Measurements from ENCODE around the gene SLC35G6.
"Not testable (repeated sequence)": the region's sequence is repeated elsewhere in the genome, so short reads cannot be mapped to it uniquely, and the experiment has no call there.

SLC35G6 gene

DNA sequence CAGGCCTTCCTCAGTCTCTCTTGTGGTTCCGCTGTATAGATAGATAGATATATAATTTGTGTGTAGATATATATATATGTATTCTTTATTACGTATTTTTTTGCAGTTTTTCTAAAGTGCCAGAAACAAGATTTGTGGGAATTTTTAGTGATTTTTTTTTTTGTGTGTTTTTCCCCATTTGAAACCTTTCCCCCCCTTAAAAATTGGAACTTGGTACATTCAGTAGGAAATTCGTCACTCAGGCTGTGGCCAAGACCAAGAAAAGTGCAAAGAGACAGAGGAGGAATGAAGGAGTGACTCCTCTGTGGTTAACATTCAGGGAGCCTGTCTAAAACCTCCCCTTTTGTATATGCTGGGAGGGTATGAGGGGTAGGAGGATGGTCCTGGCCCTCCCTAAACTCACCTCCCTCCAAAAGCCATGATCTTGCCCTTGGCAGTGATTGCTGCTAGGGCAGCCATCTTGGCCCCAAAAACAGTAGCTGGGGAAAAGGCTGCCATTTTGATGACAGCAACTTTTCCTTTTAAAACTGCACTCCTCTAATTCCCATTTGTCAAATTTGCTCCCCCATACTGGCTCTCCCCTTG is 21.2 kb upstream of the SLC35G6 start:
- no peak for DNase-seq (ENCODE audit: extremely low spot score, insufficient read length, low read depth)
- FAIRE-seq = no peak

DNA sequence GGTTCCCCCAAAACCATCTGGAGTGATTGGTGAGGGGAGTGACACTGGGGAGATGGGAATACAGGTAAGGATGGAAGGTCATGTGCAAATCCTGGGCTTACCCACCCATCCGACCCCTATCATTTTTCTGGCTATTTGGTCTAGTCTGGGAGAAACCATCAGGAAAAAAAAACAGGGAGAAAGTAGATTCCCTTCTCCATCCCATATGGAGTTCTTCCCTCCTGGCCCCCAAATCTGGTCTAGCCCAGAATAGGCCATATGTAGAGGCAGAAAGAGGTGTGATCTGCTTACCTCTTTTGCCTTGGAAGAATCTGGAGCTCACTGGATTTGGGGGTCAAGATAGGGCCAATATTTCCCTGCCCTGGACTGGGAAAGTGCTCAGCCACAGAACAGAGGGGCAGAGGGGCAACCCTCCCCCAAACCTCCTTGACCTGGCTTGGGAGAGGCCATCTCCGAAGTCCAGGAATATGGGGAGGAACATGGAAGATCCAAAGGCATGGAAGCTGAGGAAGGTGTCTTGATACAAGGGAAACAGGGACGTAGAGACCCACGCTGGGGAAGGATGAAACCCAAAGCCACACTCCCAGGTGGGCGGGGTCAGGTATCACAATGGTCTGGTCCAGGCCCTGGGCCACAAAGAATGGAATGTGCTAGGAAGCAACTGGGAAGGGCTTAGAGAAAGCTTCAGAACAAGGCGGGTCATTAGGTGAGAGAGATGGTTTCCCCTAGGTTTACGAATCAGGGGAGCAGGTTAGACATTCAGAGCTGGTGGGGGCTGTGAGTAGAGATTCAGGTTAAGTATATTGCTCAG is 20.2 kb upstream of the SLC35G6 start:
- FAIRE-seq = no peak
- no peak for DNase-seq (ENCODE audit: extremely low spot score, insufficient read length, low read depth)

DNA sequence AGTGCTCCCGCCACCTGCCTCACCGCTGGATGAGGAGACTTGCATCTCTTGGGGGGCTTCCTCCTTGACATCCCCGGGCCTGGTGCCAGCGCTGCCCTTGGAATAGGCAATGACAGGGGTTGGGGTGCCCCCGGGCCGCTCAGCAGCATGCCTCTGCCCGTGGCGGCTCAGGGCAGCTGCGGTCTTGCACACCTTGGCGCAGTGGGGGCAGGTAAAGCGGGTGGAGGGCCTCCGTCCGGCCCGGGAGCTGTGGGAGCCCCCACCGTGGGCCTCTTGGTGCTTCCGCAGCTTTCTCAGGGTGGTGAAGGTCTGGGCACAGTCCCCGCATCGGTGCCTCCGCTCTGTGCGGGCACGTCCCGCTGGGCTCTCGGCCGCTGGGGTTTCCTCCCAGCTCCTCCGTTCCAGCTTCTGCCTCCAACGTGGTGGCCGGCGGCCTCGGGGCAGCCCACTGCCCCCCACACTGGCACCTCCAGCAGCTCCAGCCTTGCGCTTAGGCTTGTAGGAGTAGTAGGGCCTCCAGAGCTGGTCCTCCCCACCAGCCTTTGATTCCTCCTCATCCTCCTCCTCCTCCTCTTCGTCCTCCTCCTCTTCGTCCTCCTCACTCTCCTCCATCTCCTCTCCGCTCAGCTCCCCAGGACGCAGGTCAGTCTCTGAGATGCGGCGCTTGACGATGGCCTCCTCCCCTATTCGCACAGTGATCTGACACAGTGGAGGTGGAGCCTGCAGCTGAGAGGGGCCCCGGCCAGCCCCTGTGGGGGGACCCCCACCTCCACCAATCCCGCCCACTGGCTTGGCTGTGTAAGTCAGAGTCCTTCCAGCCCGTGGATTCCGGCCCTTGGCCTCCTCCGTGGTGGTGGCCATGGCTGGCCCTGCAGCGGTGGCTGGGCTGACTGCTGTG is 18.5 kb upstream of the SLC35G6 start:
- FAIRE-seq = no peak

DNA sequence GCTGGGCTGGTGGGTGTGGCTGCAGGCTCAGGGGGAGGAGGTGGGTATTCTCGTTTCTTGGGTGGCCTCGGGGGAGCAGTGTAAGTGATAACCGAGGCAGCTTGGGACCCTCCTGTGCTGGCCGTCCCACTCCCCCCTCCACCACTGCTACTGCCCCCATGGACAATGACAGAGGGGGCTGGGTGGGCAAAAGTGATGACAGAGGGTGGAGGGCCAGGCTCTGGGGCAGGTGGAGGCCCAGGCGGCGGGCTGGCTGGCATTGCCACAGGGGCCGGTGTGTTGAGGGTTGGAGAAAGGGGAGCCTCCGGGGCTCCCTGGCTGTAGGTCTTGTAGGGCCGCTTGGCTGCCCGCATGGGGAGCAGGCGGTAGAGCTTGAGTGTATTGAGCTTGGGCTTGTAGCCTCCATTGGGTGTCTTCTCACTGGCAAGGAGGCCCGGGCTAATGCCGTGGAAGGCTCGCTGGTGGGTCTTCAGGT is 17.8 kb upstream of the SLC35G6 start:
- FAIRE-seq (no peak), DNase-seq (ENCODE audit: extremely low spot score, insufficient read length, low read depth) (no peak)

More for the DNA sequence above, 18.5 kb upstream of the SLC35G6 start:
- DNase-seq (ENCODE audit: extremely low spot score, insufficient read length, low read depth) = no peak

DNA sequence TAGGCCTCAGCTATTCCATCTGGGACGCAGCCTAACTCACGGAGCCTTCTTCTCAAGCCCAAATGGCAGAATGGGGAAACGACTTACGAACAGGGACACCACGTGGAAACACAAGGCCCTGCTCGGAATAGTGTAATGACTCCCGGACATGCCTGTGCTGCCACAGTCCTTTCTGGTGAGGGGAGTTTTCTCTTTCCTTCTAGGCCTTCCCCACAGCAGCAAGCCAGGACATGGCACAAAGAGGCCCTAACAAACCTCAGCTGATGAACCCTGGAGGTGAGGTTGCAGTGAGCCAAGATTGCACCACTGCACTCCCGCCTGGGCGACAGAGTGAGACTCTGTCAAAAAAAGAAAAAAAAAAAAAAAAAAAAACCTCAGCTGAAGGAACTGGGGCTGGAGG is 17.2 kb upstream of the SLC35G6 start:
- no peak for FAIRE-seq
- no peak for DNase-seq (ENCODE audit: extremely low spot score, insufficient read length, low read depth)

DNA sequence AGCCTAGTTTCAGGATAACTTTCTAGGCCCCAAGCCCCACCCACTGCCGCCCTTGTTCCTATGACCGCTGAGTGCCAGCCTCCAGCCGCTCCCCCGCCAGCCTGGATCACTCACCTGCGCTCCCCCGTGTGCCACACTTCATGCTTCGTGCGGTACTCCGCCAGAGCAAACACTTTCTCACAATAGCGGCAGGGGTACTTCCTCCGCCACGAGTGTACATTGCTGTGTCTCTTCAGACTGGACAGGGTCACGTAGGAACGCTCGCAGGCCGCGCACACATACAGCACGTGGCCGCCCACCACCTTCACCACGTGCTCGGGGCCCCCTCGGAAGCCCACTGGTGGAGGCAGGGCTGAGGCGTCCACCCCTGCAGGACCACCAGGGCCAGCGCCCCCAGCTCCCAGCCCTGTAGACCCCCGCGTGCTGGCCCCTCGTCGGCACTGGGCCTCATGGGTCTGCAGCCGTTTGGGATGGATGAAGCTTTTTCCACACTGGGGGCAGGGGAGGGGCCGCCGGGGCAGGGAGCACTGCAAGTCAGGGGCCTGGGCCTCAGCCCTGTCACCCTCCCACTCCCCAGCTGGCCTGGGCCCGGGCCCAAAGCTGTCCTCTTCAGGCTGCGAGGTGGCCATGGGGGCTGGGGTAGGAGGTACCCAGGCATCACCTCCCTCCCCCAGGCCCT is 15.5 kb upstream of the SLC35G6 start:
- FAIRE-seq (no peak), DNase-seq (ENCODE audit: extremely low spot score, insufficient read length, low read depth) (no peak)

DNA sequence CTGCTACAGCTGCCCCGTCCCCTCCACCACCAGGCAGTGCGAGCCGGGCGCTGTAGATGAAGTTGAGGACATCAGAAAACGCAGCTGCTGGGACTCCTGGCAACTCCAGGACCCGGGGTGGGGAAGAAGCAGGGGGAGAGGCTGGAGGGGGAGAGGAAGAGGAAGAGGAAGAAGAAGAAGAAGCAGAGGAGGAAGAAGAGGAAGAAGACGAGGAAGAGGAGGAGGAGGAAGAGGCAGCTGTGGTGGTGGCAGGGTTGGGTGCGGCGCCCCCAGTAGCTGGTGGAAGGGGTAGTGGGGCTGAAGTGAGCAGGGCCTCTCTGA is 15.0 kb upstream of the SLC35G6 start:
- FAIRE-seq (no peak), DNase-seq (ENCODE audit: extremely low spot score, insufficient read length, low read depth) (no peak)

DNA sequence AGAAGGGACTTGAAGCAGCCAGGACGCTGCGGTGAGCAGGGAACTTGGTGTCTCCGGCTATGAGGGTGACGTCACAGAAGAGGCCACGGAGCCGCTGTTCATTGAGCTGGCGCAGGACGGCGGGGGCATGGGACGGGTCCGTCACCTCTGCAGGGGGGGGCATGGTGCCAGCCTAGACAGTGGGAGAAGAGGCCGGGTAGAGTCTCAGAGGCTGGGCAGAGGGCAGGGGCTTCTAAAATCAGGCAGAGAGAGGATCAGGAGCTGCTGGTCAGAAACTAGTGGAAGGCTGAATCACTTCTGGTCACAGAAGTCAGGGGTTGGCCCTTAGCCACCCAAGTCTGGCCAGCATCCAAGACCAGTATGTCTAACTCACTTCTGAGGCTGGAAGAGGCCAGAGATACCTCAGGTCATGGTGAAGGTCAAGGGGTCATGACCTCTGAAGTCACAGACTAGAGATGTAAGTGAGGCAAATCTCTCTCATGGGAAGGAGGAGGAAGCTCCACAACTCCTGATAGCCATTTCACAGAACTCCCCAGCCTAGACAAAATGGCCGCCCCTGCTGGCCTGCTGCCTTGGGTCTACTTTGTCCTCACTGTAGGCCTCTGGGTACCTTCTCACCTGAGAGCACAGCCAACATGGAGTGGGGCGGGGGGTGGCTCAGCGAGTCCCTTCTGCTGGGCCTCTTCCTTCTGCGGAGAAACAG is 14.5 kb upstream of the SLC35G6 start:
- DNase-seq (ENCODE audit: extremely low spot score, insufficient read length, low read depth) = no peak
- FAIRE-seq = no peak

DNA sequence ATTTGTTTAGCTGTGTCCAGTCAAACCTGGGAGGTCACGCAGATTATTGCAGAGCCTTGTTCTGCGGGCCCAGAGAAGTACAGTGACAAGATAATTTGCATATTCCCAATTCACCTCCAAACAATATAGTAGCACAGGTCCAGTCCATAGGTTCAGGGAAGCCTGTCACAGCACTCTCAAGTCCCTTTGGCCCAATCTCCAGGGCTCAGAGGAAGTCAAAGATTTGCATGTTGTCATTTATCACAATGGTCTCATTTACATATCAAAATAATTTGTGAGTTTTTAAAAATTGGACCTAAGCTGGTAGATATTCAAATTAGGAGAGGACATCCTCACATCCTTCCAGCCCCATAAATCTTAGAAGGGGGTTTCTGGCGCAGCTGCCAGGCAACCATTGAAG is 13.7 kb upstream of the SLC35G6 start:
- no peak for DNase-seq (ENCODE audit: extremely low spot score, insufficient read length, low read depth)
- no peak for FAIRE-seq

DNA sequence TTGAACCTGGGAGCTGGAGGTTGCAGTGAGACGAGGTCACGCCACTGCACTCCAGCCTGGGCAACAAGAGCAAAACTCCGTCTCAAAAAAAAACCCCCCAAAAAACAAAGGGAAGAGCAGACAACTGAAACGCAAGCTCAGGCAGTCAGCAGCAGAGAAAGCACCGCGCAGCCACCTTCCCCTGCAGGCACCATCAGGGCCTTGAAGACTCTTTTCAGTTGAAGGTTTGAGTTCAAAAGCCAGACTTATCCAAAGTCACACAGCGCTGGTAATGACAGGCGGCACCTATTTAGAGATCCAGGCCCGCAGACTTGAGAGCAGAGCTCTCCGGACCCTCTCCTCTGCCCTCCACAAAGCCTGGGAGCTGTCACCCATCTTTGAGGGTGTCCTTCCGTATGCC is 13.0 kb upstream of the SLC35G6 start:
- no peak for DNase-seq (ENCODE audit: extremely low spot score, insufficient read length, low read depth)
- no peak for FAIRE-seq

DNA sequence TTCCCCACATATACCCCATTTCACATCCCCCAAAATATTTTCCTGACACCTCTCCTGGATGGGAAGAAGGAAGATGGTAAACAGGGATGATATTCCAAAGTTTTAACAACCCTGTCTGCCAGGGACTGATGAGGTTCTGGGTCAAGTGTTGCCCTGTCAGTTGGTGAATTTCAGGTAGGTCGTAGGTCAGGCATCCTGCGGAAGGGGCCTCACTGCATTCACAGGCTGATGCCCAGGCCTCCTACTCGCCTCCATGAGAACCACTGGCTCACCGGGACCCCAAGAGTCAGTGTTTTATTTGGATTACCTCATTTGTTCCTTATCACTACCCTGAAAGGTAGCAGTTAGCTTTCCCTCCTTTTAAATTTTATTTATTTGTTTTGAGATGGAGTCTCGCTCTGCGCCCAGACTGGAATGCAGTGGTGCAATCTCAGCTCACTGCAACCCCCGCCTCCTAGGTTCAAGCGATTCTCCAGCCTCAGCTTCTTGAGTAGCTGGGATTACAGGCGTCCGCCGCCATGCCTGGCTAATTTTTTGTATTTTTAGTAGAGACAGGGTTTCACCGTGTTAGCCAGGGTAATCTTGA is 12.3 kb upstream of the SLC35G6 start:
- no peak for FAIRE-seq
- DNase-seq (ENCODE audit: extremely low spot score, insufficient read length, low read depth) = no peak

DNA sequence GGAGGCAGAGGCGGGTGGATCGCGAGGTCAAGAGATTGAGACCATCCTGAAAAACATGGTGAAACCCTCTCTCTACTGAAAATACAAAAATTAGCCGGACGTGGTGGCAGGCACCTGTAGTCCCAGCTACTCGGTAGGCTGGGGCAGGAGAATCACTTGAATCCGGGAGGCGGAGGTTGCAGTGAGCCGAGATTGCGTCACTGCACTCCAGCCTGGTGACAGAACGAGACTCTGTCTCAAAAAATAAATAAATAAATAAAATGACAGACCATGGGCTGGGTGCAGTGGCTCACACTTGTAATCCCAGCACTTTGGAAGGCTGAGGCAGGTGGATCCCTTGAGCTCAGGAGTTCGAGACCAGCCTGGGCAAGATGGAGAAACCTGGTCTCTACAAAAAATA is 11.4 kb upstream of the SLC35G6 start:
- not testable (repeated sequence) for DNase-seq (ENCODE audit: extremely low spot score, insufficient read length, low read depth)

DNA sequence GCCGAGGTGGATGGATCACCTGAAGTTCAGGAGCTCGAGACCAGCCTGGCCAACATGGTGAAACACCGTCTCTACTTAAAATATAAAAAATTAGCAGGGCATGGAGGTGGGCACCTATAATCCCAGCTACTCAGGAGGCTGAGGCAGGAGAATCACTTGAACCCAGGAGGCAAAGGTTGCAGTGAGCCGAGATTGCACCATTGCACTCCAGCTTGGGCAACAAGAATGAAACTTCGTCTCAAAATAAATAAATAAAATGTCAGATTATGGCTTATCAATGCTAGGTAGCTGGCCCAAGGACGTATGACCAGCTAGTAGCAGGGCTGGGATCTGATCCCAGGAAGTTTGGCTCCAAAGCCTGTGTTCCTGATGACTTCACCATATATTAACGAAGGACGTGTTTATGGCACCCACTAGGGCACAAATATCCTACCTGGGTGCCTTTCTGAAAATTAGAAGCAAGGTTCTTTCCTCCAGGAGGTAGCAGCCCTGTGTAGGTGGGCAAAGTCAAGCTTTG is 10.7 kb upstream of the SLC35G6 start:
- DNase-seq (ENCODE audit: extremely low spot score, insufficient read length, low read depth); FAIRE-seq: not testable (repeated sequence)

More for the DNA sequence above, 11.4 kb upstream of the SLC35G6 start:
- FAIRE-seq = not testable (repeated sequence)

DNA sequence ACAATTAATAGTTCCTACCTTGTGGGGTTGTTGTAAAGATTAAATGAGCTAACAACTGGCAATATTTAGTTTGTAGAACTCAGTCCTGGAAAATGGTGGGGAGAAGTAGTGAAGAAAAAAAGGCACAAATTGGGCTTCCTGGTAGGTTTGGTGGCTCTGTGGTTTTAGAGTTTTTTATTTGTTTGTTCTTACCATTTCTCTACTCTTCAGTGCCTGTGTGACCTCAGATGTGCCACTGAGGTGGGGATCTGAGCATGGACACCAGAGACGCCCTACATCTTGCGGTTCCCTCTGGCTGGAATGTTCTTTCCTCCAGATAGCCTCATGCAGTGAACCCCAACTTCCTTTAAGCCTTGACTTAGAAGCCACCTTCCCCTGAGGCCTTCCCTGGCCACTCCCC is 9.5 kb upstream of the SLC35G6 start:
- DNase-seq (ENCODE audit: extremely low spot score, insufficient read length, low read depth) (no peak), FAIRE-seq (no peak)

DNA sequence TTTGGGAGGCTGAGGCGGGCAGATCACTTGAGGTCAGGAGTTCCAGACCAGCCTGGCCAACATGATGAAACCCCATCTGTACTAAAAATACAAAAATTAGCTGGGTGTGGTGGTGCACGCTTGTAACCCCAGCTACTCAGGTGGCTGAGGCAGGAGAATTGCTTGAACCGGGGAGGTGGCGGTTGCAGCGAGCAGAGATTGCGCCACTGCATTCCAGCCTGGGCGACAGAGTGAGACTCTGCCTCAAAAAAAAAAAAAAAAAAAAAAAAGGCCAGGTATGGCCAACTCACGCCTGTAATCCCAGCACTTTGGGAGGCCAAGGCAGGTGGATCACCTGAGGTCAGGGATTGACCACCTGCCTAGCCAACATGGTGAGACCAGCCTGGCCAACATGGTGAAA is 6.5 kb upstream of the SLC35G6 start:
- FAIRE-seq; DNase-seq (ENCODE audit: extremely low spot score, insufficient read length, low read depth): not testable (repeated sequence)

DNA sequence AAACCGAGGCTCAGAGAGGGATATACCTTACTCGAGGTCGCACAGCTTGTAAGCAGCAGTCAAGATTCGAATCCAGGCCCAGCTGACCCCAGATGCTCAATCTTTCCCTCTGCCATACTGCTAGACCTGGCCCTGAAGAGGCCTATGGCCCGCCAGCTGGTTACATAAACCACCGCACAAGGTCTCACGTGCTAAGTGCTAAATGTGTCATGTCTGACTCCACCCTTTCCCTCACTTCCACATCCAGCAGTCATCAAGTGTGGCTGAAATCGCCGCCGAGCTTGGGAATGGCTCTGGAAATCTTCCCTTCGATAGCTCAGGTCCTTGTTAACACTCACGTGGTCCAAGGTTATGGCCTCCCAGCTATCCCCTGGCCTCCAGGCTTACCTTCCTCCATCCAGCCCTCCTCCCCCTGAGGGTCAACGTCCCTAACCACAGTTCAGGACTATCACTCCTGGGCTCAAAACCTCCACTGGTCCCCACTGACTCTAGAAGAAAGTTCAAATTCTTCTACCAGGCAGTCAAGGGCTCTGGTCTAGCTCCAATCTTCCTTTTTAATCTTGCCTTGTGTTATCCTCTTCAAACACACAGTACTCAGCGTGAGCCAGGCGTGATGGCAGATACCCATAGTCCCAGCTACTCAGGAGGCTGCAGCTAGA is 5.4 kb upstream of the SLC35G6 start:
- FAIRE-seq = no peak
- DNase-seq (ENCODE audit: extremely low spot score, insufficient read length, low read depth) = no peak

DNA sequence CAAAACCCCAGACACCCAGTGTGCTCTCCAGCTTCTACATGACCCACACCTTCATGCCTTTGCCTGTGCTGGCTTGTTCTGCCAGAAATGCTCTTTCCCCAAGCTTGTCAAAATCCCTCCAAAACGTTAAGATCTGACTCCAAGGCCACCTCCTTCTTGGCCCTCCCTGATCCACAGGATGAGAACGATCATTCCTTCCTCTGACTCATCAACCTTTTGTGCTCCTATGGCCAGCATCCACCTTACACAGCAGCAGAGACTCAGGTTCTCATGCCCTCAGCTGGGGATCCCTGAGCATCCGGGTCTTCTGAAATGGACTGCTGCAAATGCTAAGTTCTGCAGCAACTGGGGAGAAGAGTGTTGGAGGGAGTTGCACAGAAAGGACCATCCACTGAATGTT is 4.8 kb upstream of the SLC35G6 start:
- DNase-seq (ENCODE audit: extremely low spot score, insufficient read length, low read depth) (no peak), FAIRE-seq (no peak)

DNA sequence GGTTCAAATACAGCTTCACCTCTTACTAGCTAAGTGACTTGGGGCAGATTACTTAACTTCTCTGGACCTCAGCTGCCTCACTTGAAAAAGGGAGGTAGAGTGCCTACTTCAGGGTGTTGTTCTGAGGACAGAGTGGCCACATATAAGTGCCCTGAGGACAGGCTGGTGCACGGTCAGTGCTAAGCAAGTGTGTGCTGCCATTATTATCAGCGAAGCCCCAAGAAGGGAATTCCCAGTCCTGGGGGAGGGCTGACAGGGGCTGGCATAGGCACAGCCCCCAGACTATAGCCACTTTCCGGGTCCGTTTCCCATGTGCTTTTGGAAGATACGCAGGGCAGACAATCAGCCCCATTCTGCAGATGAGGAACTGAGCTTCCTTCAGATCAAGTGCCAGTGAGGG is 4.3 kb upstream of the SLC35G6 start:
- DNase-seq (ENCODE audit: extremely low spot score, insufficient read length, low read depth) = no peak
- FAIRE-seq = no peak
